NT2/D1 (cell line): ENCODE data around the gene JMJD8.

Experiments
- DNase-seq: peaks from one replicate; pipeline ENCODE4 v3.0.0-alpha.2; 2011; ENCODE audit warnings: low read depth, low spot score
- H3K27me3 ChIP-seq: 2 replicates; pipeline ENCODE4 v1.6.0; 2011; ENCODE audit warnings: mild to moderate bottlenecking; ENCODE audit not compliant: insufficient read length, insufficient read depth
- H3K36me3 ChIP-seq: 2 replicates; pipeline ENCODE4 v1.6.1; 2011; ENCODE audit warnings: mild to moderate bottlenecking, low read length, mixed read lengths; ENCODE audit not compliant: insufficient read depth, insufficient read length
- H3K4me1 ChIP-seq: 2 replicates; pipeline ENCODE4 v1.5.1; 2011; ENCODE audit not compliant: insufficient read depth, insufficient read length
- H3K4me3 ChIP-seq: 2 replicates; pipeline ENCODE4 v1.5.1; 2011; ENCODE audit warnings: low read depth; ENCODE audit not compliant: insufficient read length
- H3K9ac ChIP-seq: 2 replicates; pipeline ENCODE4 v1.6.0; 2011; ENCODE audit warnings: low read depth; ENCODE audit not compliant: insufficient read length
- H3K9me3 ChIP-seq: 2 replicates; pipeline ENCODE4 v1.5.1; 2011; ENCODE audit warnings: mild to moderate bottlenecking, low read length; ENCODE audit not compliant: insufficient read depth
- SUZ12 ChIP-seq: IDR thresholded peaks from 2 replicates; pipeline ENCODE4 v1.6.1; 2011; ENCODE audit not compliant: insufficient read length, insufficient read depth; ENCODE audit errors: extremely low read depth
- YY1 ChIP-seq: IDR thresholded peaks from 2 replicates; pipeline ENCODE4 v1.6.1; 2011; ENCODE audit not compliant: insufficient read length, insufficient read depth
- ZNF274 ChIP-seq: IDR thresholded peaks from 2 replicates; pipeline ENCODE4 v1.6.1; 2011; ENCODE audit warnings: mild to moderate bottlenecking, low read depth, low read length

JMJD8 gene

DNA sequence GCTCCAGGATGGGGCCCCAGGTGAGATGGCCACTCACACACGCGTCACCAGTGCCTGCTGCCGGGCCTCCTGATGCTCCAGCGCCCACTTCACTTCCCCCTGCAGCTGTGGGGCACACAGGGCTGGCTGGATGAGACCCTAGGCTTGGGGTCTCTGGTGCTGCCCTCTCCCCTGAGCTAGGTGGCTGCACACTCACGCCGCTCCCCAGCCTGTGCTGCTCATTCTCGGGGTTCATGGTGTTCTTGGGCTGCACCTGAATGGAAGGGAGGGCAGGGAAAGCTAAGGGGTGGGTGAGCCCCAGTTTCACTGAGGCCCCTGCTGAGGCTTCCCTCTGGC, 40.9 kb upstream of the JMJD8 start:
- TF ChIP-seq SUZ12 (no peak), ZNF274 (no peak), YY1 (no peak)
- no peak overlapping the region for H3K4me3 ChIP-seq
- DNase-seq, result no peak
- H3K4me1 ChIP-seq, result peaks cover 25% of the 10 kb centered on the region
- no peaks in the 10 kb centered on the region; the same call in 1 of the 2 replicates for H3K9me3 ChIP-seq
- H3K36me3 ChIP-seq, result peaks cover 22% of the 10 kb centered on the region
- no peak overlapping the region for H3K9ac ChIP-seq
- peaks cover 6% of the 10 kb centered on the region for H3K27me3 ChIP-seq

DNA sequence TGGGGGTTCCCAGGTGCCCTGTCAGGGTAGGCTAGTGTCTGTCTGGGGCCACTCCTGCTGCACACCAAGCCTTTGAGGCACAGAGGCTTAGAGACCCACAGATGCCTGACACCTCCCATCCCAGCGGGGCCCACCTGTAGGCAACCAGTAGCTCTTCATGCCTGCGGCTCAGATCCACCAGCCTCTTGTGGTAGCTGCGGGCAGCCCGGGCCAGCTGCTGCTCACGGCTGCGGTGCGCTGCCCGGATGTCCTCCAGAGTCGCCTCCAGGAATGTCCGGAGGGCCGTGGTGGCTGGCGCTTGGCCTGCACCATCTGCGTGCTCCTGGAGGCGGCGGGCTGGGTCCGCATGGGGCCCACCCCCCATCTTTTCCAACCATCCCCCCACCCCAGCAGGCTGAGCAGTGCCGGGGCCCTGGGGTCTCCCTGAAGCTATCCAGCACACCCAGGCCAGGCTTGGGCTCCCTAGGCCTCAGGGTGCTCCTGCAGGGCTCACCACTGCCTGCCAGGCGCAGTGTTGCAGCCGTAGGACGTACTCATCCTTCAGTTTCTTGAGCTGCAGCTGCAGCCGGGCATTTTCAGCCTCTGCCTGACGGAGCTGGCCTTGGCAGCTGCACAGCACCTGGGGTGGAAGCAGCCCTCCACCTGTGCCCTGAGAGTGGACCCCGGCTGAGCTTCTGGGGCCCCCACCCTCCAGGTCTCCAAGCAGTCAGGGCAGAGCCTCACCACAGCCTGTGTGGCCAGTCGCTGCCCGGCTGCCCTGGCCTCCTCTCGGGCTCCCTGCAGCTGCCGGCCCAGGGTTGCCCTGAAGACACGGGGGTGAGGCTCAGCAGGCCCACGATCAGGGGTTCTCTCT, 40.3 kb upstream of the JMJD8 start:
- Histone ChIP-seq H3K36me3 (peaks cover 16% of the 10 kb centered on the region), H3K4me3 (no peak overlapping the region), H3K4me1 (peaks cover 29% of the 10 kb centered on the region), H3K27me3 (peaks cover 6% of the 10 kb centered on the region), H3K9me3 (no peaks in the 10 kb centered on the region; the same call in 1 of the 2 replicates), H3K9ac (peak overlapping the region; percentile 32)
- TF ChIP-seq SUZ12 (no peak), YY1 (no peak), ZNF274 (no peak)
- DNase-seq, result no peak

DNA sequence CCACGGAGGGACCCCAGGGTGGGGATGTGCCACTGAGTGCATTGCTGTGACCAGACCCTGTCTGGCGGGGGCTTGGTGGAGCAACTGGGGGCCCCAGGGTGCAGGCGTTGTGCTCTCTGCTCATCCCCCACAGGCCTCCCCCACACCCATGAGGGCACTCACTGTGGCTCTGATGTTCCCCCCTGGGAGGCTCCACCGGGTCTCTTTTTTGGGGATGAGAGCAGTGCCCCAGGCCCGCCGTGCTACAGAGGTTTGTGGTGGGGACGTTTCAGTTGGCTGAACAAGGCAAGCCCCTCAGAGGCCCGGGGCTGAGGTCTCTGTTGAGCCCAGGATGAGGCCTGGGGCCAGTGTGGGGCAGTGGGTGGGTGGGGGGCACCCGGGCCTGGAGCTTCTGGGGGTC, 39.6 kb upstream of the JMJD8 start:
- Histone ChIP-seq H3K9me3 (no peaks in the 10 kb centered on the region; the same call in 1 of the 2 replicates), H3K4me3 (no peak overlapping the region), H3K9ac (no peak overlapping the region), H3K27me3 (peaks cover 6% of the 10 kb centered on the region), H3K4me1 (peaks cover 34% of the 10 kb centered on the region), H3K36me3 (peaks cover 14% of the 10 kb centered on the region)
- no peak for TF ChIP-seq SUZ12
- no peak for TF ChIP-seq YY1
- DNase-seq, result no peak

DNA sequence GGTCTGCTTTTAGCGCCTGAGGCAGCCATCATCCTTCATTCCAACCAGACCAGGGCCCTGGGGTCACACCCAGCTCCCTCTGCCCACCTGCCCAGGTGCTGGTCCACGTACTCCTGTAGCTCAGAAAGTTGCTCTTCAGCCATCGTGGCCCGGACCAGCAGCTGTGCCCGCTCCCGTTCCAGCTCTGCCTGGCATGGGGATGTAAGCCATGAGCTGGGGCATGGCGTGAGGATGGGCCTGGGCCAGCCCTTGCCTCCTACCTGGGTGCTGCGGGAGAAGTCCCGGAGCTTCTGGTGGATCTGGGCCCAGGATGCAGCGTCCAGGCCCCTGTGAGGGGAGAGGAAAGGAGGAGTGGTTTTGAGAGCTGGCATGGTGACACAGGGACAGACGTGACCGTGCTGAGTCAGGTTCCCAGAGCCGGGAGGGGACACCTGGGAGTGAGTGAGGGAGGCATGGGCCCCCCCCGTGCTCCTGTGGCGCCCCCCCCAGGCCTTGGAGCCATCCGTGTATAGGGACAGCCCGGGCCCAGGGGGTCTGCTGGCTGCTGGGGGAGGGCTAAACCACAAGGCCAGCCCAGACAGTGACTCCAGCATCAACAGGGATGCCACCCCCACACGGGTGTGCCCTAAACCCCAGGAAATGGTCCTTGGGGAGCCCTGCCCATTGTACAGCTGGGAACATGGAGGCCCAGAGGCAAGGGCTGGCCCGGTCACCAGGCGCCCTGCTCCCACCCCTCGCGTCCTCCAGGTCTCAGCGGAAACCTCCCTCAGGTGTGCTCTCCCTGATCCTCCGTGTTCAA, 38.9 kb upstream of the JMJD8 start:
- no peak overlapping the region for H3K9ac ChIP-seq
- H3K4me1 ChIP-seq, result peaks cover 38% of the 10 kb centered on the region
- H3K36me3 ChIP-seq, result peaks cover 14% of the 10 kb centered on the region
- peaks cover 6% of the 10 kb centered on the region for H3K27me3 ChIP-seq
- DNase-seq, result no peak
- TF ChIP-seq ZNF274 (no peak), SUZ12 (no peak), YY1 (no peak)
- no peaks in the 10 kb centered on the region; the same call in 1 of the 2 replicates for H3K9me3 ChIP-seq
- H3K4me3 ChIP-seq, result no peak overlapping the region

DNA sequence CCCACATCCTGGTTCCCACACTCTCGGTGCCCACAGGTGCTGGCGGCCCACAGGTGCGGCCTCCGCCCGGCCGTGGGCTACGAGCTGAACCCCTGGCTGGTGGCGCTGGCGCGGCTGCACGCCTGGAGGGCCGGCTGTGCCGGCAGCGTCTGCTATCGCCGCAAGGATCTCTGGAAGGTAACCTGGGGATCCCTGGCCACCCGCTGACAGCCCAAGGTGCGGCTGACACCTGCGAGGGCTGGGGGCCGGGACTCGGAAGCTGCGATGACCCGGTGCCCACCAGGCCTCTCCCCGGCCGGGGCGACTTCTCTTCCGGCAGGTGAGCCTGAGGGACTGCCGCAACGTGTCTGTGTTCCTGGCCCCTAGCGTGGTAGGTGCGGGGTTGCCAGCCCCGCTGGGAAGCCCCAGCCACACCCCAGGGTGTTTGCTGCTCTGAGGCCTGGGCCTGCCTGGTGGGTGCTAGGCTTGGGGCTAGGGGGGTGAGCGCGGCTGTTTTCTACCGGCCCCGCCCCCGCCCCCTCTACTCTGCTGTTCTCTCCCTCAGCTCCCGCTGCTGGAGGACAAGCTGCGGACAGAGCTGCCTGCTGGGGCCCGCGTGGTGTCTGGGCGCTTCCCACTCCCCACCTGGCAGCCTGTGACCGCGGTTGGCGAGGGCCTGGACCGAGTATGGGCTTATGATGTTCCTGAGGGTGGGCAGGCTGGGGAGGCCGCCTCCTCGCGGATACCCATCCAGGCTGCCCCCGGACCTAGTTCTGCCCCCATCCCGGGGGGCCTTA, 37.8 kb upstream of the JMJD8 start:
- peaks cover 46% of the 10 kb centered on the region for H3K4me1 ChIP-seq
- peak overlapping the region; percentile 88 for H3K4me3 ChIP-seq
- H3K9me3 ChIP-seq, result no peaks in the 10 kb centered on the region; the same call in 1 of the 2 replicates
- peaks cover 3% of the 10 kb centered on the region for H3K27me3 ChIP-seq
- H3K36me3 ChIP-seq, result peaks cover 14% of the 10 kb centered on the region
- no peak overlapping the region for H3K9ac ChIP-seq
- DNase-seq, result no peak
- no peak for TF ChIP-seq ZNF274
- TF ChIP-seq YY1, result no peak
- no peak for TF ChIP-seq SUZ12

DNA sequence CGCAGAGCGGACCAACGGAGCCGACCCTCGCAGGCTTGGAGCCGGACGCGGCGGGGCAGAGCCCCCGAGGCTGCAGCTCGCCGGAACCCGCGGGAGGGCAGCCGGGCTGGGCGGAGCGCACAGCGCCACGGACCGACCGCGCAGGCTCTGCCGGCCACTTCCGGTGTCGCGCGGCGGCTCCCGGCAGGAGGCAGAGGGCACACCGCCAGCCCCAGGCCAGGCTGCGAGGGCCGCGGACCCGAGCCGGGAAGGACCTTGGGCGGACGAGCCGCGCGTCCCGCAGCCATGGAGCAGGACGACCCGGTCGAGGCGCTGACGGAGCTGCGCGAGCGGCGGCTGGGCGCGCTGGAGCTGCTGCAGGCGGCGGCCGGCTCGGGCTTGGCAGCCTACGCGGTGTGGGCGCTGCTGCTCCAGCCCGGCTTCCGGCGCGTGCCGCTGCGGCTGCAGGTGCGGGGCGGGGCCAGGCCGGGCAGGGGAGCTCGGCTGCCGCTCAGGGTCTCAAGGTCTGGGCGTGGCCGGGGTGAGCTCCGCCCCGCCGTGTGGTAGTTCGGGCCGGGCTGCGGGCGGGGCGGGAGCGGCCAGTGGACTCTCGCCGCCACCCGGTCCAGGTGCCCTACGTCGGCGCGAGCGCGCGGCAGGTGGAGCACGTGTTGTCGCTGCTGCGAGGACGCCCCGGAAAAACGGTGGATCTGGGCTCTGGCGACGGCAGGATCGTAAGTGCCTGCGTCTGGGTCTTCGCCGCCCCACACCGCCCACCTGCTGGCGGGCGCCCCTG, 37.0 kb upstream of the JMJD8 start, which contains the start of gene ANTKMT:
TSS of gene ANTKMT (plus strand) at position 157 of the 775 bp plus-strand sequence. CDS start at position 286, 129 bp downstream.
- no peaks in the 10 kb centered on the region for H3K27me3 ChIP-seq
- H3K9ac ChIP-seq, result peak within 1 kb of the TSS; percentile 99
- peaks cover 46% of the 10 kb centered on the region for H3K4me1 ChIP-seq
- H3K4me3 ChIP-seq, result peak within 1 kb of the TSS; percentile 88
- H3K9me3 ChIP-seq, result no peaks in the 10 kb centered on the region; the same call in 1 of the 2 replicates
- no peak for TF ChIP-seq ZNF274
- no peak for TF ChIP-seq SUZ12
- no peak for TF ChIP-seq YY1
- peak; percentile 86 for DNase-seq
- peaks cover 14% of the 10 kb centered on the region for H3K36me3 ChIP-seq
